AG04450 (cell line): ENCODE results near the gene CDK13. TPM values are rescaled to one million over a fixed set of nuclear protein-coding genes. Genes with fewer than 3 reads are reported as not detected.

Experiments
- CTCF ChIA-PET: fragments of 300-600, 350-600 bp; formaldehyde crosslinking; extraction: SDS; loops from one replicate; lab custom pipeline; 2022; ENCODE audit warnings: antibody characterized with exemption, inconsistent platforms; lab: Charles Lee
- POLR2A ChIA-PET: fragments of 350-600 bp; formaldehyde crosslinking; extraction: SDS; loops from one replicate; lab custom pipeline; 2021; ENCODE audit warnings: antibody characterized with exemption, inconsistent platforms; lab: Yijun Ruan, JAX
- DNase-seq: peaks from one replicate; pipeline ENCODE4 v3.0.0-alpha.2; 2011; ENCODE audit warnings: low read depth, low spot score
- H3K27ac ChIP-seq: one replicate; pipeline ENCODE4 v1.5.1; 2012; ENCODE audit warnings: low read depth, low read length, control low read depth
- H3K27me3 ChIP-seq: one replicate; pipeline ENCODE4 v1.6.0; 2012; ENCODE audit warnings: low read length; ENCODE audit not compliant: control insufficient read depth, insufficient read depth
- H3K4me3 ChIP-seq: 2 replicates; pipeline ENCODE4 v1.5.1; 2011; ENCODE audit warnings: mild to moderate bottlenecking, low read depth, low read length, control low read depth
- H3K9me3 ChIP-seq: 2 replicates; pipeline ENCODE4 v1.5.1; 2012; ENCODE audit warnings: low read length; ENCODE audit not compliant: control insufficient read depth, insufficient read depth
- CTCF ChIP-seq: IDR thresholded peaks from 2 replicates; pipeline ENCODE4 v1.5.1; 2011; ENCODE audit warnings: low read depth, low read length, control low read depth, inconsistent platforms
- polyA plus RNA-seq: library from polyadenylated mRNA; depleted of rRNA; stranded (reverse); fragments of >200 nt; gene quantifications from 2 replicates; pipeline ENCODE4 v1.2.3, GENCODE V29; 2011

CDK13 gene
- polyA plus RNA-seq, 1 experiment: 44.2 TPM

GRCh38 chr7:39952374-39952773 lies 2.3 kb downstream of the CDK13 start:
- Histone ChIP-seq H3K4me3 (peak overlapping the region; percentile 89), H3K27ac (no peak overlapping the region), H3K9me3 (no peaks in the 10 kb centered on the region; the same call in 1 of the 2 replicates), H3K27me3 (no peaks in the 10 kb centered on the region)
- TF ChIP-seq CTCF: no peak
- ChIA-PET POLR2A (interaction anchor here (1.2 kb wide), 1 partner anchor 100 kb away, joined by 3 read pairs; no protein-coding TSS in a partner anchor), CTCF (interaction anchor here (0.6 to 5.4 kb wide), 2 partner anchors 100 to 116 kb away, joined by 3 to 43 read pairs; no protein-coding TSS in a partner anchor)
- no peak for DNase-seq

- H3K27ac ChIP-seq: no peak overlapping the region
- no peak for DNase-seq
- no peaks in the 10 kb centered on the region; the same call in 1 of the 2 replicates for H3K9me3 ChIP-seq
- no peak for TF ChIP-seq CTCF
- POLR2A ChIA-PET: no interaction called here
- no peaks in the 10 kb centered on the region for H3K27me3 ChIP-seq
- CTCF ChIA-PET: interaction anchor here (0.6 to 5.4 kb wide), 2 partner anchors 100 to 115 kb away, joined by 3 to 43 read pairs; no protein-coding TSS in a partner anchor
- peak overlapping the region; percentile 89 for H3K4me3 ChIP-seq
These were observed 2.7 kb downstream of the CDK13 start for GRCh38 chr7:39952803-39953202.

GRCh38 chr7:39954694-39955093 lies 4.6 kb downstream of the CDK13 start:
- Histone ChIP-seq H3K27ac (no peak overlapping the region), H3K9me3 (no peaks in the 10 kb centered on the region; the same call in 1 of the 2 replicates), H3K27me3 (no peaks in the 10 kb centered on the region), H3K4me3 (no peak overlapping the region)
- ChIA-PET CTCF (interaction anchor here (3.5 kb wide), 1 partner anchor 98 kb away, joined by 22 read pairs; no protein-coding TSS in a partner anchor), POLR2A (no interaction called here)
- TF ChIP-seq CTCF: no peak
- DNase-seq: no peak

GRCh38 chr7:39958038-39958437 lies 8.0 kb downstream of the CDK13 start:
- H3K27ac ChIP-seq: no peak overlapping the region
- H3K4me3 ChIP-seq: no peak overlapping the region
- TF ChIP-seq CTCF: no peak
- DNase-seq: no peak
- ChIA-PET CTCF (interaction anchor here (0.6 to 1.4 kb wide), 2 partner anchors 55 to 95 kb away, joined by 3 to 4 read pairs; no protein-coding TSS in a partner anchor), POLR2A (interaction anchor here (1.2 kb wide), 1 partner anchor 8 kb away, joined by 3 read pairs; the partner anchor contains the start of gene CDK13)
- no peaks in the 10 kb centered on the region for H3K27me3 ChIP-seq
- H3K9me3 ChIP-seq: no peaks in the 10 kb centered on the region

GRCh38 chr7:39967406-39968161 lies 17.5 kb downstream of the CDK13 start:
- Histone ChIP-seq H3K9me3 (no peaks in the 10 kb centered on the region; the same call in 1 of the 2 replicates), H3K27ac (no peak overlapping the region), H3K27me3 (no peaks in the 10 kb centered on the region), H3K4me3 (no peak overlapping the region)
- CTCF ChIA-PET: no interaction called here
- TF ChIP-seq CTCF: no peak
- POLR2A ChIA-PET: no interaction called here
- DNase-seq: no peak
